Smooth muscle cell (in vitro differentiated cells): ENCODE measurements around the gene XRCC2. TPM values are rescaled to one million over a fixed set of nuclear protein-coding genes. Genes with fewer than 3 reads are reported as not detected.

Experiments used
- DNase-seq: peaks from one replicate; lab custom pipeline; 2025; ENCODE audit not compliant: unreplicated experiment; lab: John Stamatoyannopoulos, UW
- H2AFZ ChIP-seq: fragments of 200-600 bp; sonication (generic); 2 replicates; pipeline ENCODE4 v1.6.0; 2016; ENCODE audit warnings: antibody characterized with exemption, low read depth, mild to moderate bottlenecking
- H3F3A ChIP-seq: fragments of 200-600 bp; sonication (generic); 2 replicates; pipeline ENCODE4 v1.6.0; 2017; ENCODE audit warnings: antibody characterized with exemption, low read depth
- H3K27ac ChIP-seq: fragments of 200-600 bp; sonication (generic); 2 replicates; pipeline ENCODE4 v1.5.1; 2016; ENCODE audit warnings: low read depth, mild to moderate bottlenecking
- H3K27me3 ChIP-seq: fragments of 200-600 bp; sonication (generic); 2 replicates; pipeline ENCODE4 v1.6.1; 2016; ENCODE audit warnings: low read depth, mild to moderate bottlenecking
- H3K36me3 ChIP-seq: fragments of 200-600 bp; sonication (generic); 2 replicates; pipeline ENCODE4 v1.5.1; 2016; ENCODE audit warnings: low read depth
- H3K4me1 ChIP-seq: fragments of 200-600 bp; sonication (generic); 2 replicates; pipeline ENCODE4 v1.5.1; 2016; ENCODE audit warnings: low read depth
- H3K4me2 ChIP-seq: fragments of 200-600 bp; sonication (generic); 2 replicates; pipeline ENCODE4 v1.6.0; 2016; ENCODE audit warnings: mild to moderate bottlenecking
- H3K4me3 ChIP-seq: fragments of 200-600 bp; sonication (generic); 2 replicates; pipeline ENCODE4 v1.5.1; 2016; ENCODE audit warnings: mild to moderate bottlenecking
- H3K79me2 ChIP-seq: fragments of 200-600 bp; sonication (generic); 2 replicates; pipeline ENCODE4 v1.6.0; 2016; ENCODE audit warnings: low read depth, mild to moderate bottlenecking
- H3K9ac ChIP-seq: fragments of 200-600 bp; sonication (generic); 2 replicates; pipeline ENCODE4 v1.6.0; 2016; ENCODE audit warnings: low read depth
- H3K9me3 ChIP-seq: fragments of 200-600 bp; sonication (generic); replicated peaks from 2 replicates; pipeline ENCODE4 v1.5.1; 2016; ENCODE audit warnings: low read depth
- H4K20me1 ChIP-seq: fragments of 200-600 bp; sonication (generic); 2 replicates; pipeline ENCODE4 v1.6.0; 2016; ENCODE audit warnings: low read depth
- CTCF ChIP-seq: fragments of 200-600 bp; sonication (generic); IDR thresholded peaks from 2 replicates; pipeline ENCODE4 v1.5.1; 2017; ENCODE audit warnings: borderline replicate concordance, mild to moderate bottlenecking, antibody characterized with exemption; ENCODE audit not compliant: insufficient read depth, poor library complexity, severe bottlenecking
- WGBS: methylation state at CpG from one replicate; pipeline ENCODE4 v1.1.7; 2016; ENCODE audit warnings: low lambda C conversion rate; 5-methylcytosine and 5-hydroxymethylcytosine counted together
- polyA plus RNA-seq: library from polyadenylated mRNA; unstranded; fragments of >200 nt; fragmentation: Nextera tagmentation; extraction: Ambion mirVana; gene quantifications from 2 replicates; pipeline ENCODE4 v1.2.1, GENCODE V29; 2016
- total RNA-seq: library from RNA; depleted of rRNA; stranded (reverse); fragments of >200 nt; gene quantifications from 2 replicates; pipeline ENCODE4 v1.2.3, GENCODE V29; 2014

XRCC2 gene
- total and polyA plus RNA-seq, 2 experiments from 2014 or later = 0.72 to 1.8 TPM

GRCh38 chr7:152617056-152617455 lies 58.9 kb downstream of the XRCC2 start:
- H2AFZ ChIP-seq = no peak overlapping the region
- WGBS = 74% methylated on average over 5 of the region's 5 CpGs
- H3K4me2 ChIP-seq = no peak overlapping the region
- H3K9ac ChIP-seq = no peak overlapping the region
- H3K27me3 ChIP-seq = no peaks in the 10 kb centered on the region
- H4K20me1 ChIP-seq = no peaks in the 10 kb centered on the region
- H3F3A ChIP-seq = no peaks in the 10 kb centered on the region
- no peaks in the 10 kb centered on the region for H3K79me2 ChIP-seq
- TF ChIP-seq CTCF = no peak
- no peak overlapping the region for H3K27ac ChIP-seq
- no peak overlapping the region for H3K4me3 ChIP-seq
- H3K4me1 ChIP-seq = no peaks in the 10 kb centered on the region
- no peaks in the 10 kb centered on the region for H3K36me3 ChIP-seq
- DNase-seq = no peak
- H3K9me3 ChIP-seq = no peaks in the 10 kb centered on the region

GRCh38 chr7:152615031-152615741 lies 60.8 kb downstream of the XRCC2 start:
- Histone ChIP-seq H3K9me3 (no peaks in the 10 kb centered on the region), H2AFZ (no peak overlapping the region), H3F3A (no peaks in the 10 kb centered on the region), H4K20me1 (no peaks in the 10 kb centered on the region), H3K27me3 (no peaks in the 10 kb centered on the region), H3K79me2 (no peaks in the 10 kb centered on the region), H3K36me3 (no peaks in the 10 kb centered on the region), H3K9ac (no peak overlapping the region), H3K27ac (no peak overlapping the region), H3K4me2 (no peak overlapping the region), H3K4me1 (no peaks in the 10 kb centered on the region), H3K4me3 (no peak overlapping the region)
- TF ChIP-seq CTCF = no peak
- 51% methylated on average over 13 of the region's 13 CpGs for WGBS
- DNase-seq = no peak

- Histone ChIP-seq H3F3A (no peaks in the 10 kb centered on the region), H3K4me1 (no peaks in the 10 kb centered on the region), H3K27ac (no peak overlapping the region), H3K4me2 (no peak overlapping the region), H3K9me3 (no peaks in the 10 kb centered on the region), H3K27me3 (no peaks in the 10 kb centered on the region), H4K20me1 (no peaks in the 10 kb centered on the region), H3K9ac (no peak overlapping the region), H2AFZ (no peak overlapping the region), H3K79me2 (no peaks in the 10 kb centered on the region), H3K4me3 (no peak overlapping the region), H3K36me3 (no peaks in the 10 kb centered on the region)
- no peak for TF ChIP-seq CTCF
- WGBS = 83% methylated on average over 4 of the region's 4 CpGs
- no peak for DNase-seq
These were observed 67.3 kb downstream of the XRCC2 start for GRCh38 chr7:152608656-152609055.

- no peak for DNase-seq
- H3K27me3 ChIP-seq = no peaks in the 10 kb centered on the region
- WGBS = 88% methylated on average over 10 of the region's 10 CpGs
These were observed 67.7 kb downstream of the XRCC2 start for GRCh38 chr7:152608208-152608607.

More at GRCh38 chr7:152608208-152608607, 67.7 kb downstream of the XRCC2 start:
- no peaks in the 10 kb centered on the region for H4K20me1 ChIP-seq
- H3K4me2 ChIP-seq = no peak overlapping the region
- no peaks in the 10 kb centered on the region for H3K4me1 ChIP-seq
- no peaks in the 10 kb centered on the region for H3F3A ChIP-seq
- H3K36me3 ChIP-seq = no peaks in the 10 kb centered on the region
- no peak overlapping the region for H3K4me3 ChIP-seq
- H3K79me2 ChIP-seq = no peaks in the 10 kb centered on the region
- H3K27ac ChIP-seq = no peak overlapping the region
- H3K9me3 ChIP-seq = no peaks in the 10 kb centered on the region
- H3K9ac ChIP-seq = no peak overlapping the region
- H2AFZ ChIP-seq = no peak overlapping the region
- no peak for TF ChIP-seq CTCF
